HepG2 (cell line): ENCODE results near the gene BCAR3. TPM values are rescaled to one million over a fixed set of nuclear protein-coding genes. Genes with fewer than 3 reads are reported as not detected.

Experiments used
- ATAC-seq: fragments of 200-7000 bp; cut with Tn5 transposase; 3 replicates; pipeline ENCODE4 v1.9.1; 2020; ENCODE audit warnings: mild to moderate bottlenecking, moderate library complexity
- BruUV-seq: library from RNA; stranded (reverse); fragments of 400-500 nt; replicated peaks from 2 replicates; lab custom pipeline; 2021; lab: Mats Ljungman, UMichigan
- CTCF ChIA-PET: fragments of 300-600 bp; formaldehyde crosslinking; extraction: SDS; loops from one replicate; lab custom pipeline; 2021; ENCODE audit warnings: low total read pairs, inconsistent platforms, low intra/inter-chr PET ratio; lab: Yijun Ruan, JAX
- POLR2A ChIA-PET: fragments of 350-600 bp; sonication (Branson Sonifier 250); formaldehyde crosslinking; loops from one replicate; lab custom pipeline; 2020; ENCODE audit warnings: antibody characterized with exemption, inconsistent platforms; lab: Yijun Ruan, JAX
- DNase-seq: peaks from one replicate; pipeline ENCODE4 v3.0.0-alpha.2; 2015; ENCODE audit warnings: low spot score
- FAIRE-seq: peaks from 3 replicates; lab custom pipeline; 2011; peaks lifted over from hg19 to GRCh38; lab: Jason Lieb, UNC
- H2AFZ ChIP-seq: one replicate; pipeline ENCODE4 v1.6.1; 2011; ENCODE audit warnings: low read length, inconsistent platforms
- H3K27ac ChIP-seq: fragments of 300-600 bp; 3 replicates; pipeline ENCODE4 v1.8.0; 2011; ENCODE audit warnings: mixed run types, mild to moderate bottlenecking, mixed read lengths, low read length, inconsistent platforms; ENCODE audit not compliant: insufficient read depth; ENCODE audit errors: extremely low read length
- H3K27me3 ChIP-seq, 2 experiments: fragments of 200-600 bp in 1 of 2; 2 replicates in 1 of 2; 3 replicates in 1 of 2; pipeline versions ENCODE4 v1.6.0 to v1.8.0; 2011; ENCODE audit warnings: low read length in 2 of 2, mild to moderate bottlenecking in 2 of 2, moderate library complexity in 2 of 2, inconsistent platforms in 1 of 2; ENCODE audit not compliant: insufficient read depth in 2 of 2, control insufficient read depth in 1 of 2
- H3K36me3 ChIP-seq, 2 experiments: fragments of 200-600 bp in 1 of 2; replicated peaks in 1 of 2; 2 replicates in 1 of 2; 3 replicates in 1 of 2; pipeline versions ENCODE4 v1.5.1 to v1.8.0; 2011; ENCODE audit warnings: low read length in 2 of 2, inconsistent platforms in 1 of 2; ENCODE audit not compliant: insufficient read depth in 2 of 2, control insufficient read depth in 1 of 2
- H3K4me1 ChIP-seq: 2 replicates; pipeline ENCODE4 v1.5.1; 2012; ENCODE audit warnings: low read length, inconsistent platforms; ENCODE audit not compliant: insufficient read depth
- H3K4me2 ChIP-seq: 2 replicates; pipeline ENCODE4 v1.6.0; 2011; ENCODE audit warnings: low read depth, low read length, inconsistent platforms
- H3K4me3 ChIP-seq, 3 experiments: fragments of 200-600 bp in 1 of 3; sonication (generic), shearing (Covaris generic) in 1 of 3; replicated peaks in 1 of 3; 2 replicates each; pipeline ENCODE4 v1.5.1; 2011 to 2016; ENCODE audit warnings: low read length in 3 of 3, inconsistent platforms in 2 of 3, low read depth in 2 of 3, mild to moderate bottlenecking in 2 of 3, control low read depth in 1 of 3, mixed read lengths in 1 of 3; ENCODE audit not compliant: insufficient read depth in 1 of 3
- H3K79me2 ChIP-seq: one replicate; pipeline ENCODE4 v1.6.1; 2011; ENCODE audit warnings: low read length, inconsistent platforms; ENCODE audit not compliant: insufficient read depth
- H3K9ac ChIP-seq: 2 replicates; pipeline ENCODE4 v1.6.0; 2011; ENCODE audit warnings: mild to moderate bottlenecking, low read depth, low read length, inconsistent platforms; ENCODE audit not compliant: insufficient read depth
- H3K9me3 ChIP-seq: 2 replicates; pipeline ENCODE4 v1.5.1; 2012; ENCODE audit warnings: mild to moderate bottlenecking, low read length
- H4K20me1 ChIP-seq: 2 replicates; pipeline ENCODE4 v1.6.0; 2011; ENCODE audit warnings: inconsistent platforms, mild to moderate bottlenecking, low read length, moderate library complexity; ENCODE audit not compliant: insufficient read depth
- ARNT2 ChIP-seq: sonication (generic); formaldehyde crosslinking; IDR thresholded peaks from 2 replicates; pipeline ENCODE4 v1.8.0; 2022; ENCODE audit warnings: mild to moderate bottlenecking, low read depth, missing genetic modification reagents, moderate library complexity
- LRRFIP1 ChIP-seq: sonication (generic); formaldehyde crosslinking; conservative IDR thresholded peaks from 2 replicates; pipeline ENCODE4 v1.4.0; 2020; ENCODE audit warnings: missing genetic modification reagents
- ZNF33B ChIP-seq: sonication (generic); formaldehyde crosslinking; IDR thresholded peaks from 2 replicates; pipeline ENCODE4 v1.5.1; 2020; ENCODE audit warnings: mild to moderate bottlenecking, missing genetic modification reagents
- ZNF687 ChIP-seq: sonication (generic); formaldehyde crosslinking; IDR thresholded peaks from 2 replicates; pipeline ENCODE4 v1.5.1; 2020; ENCODE audit warnings: mild to moderate bottlenecking, missing genetic modification reagents, moderate library complexity
- WGBS: methylation state at CpG from one replicate; pipeline ENCODE4 v1.1.6; 2017; ENCODE audit warnings: low lambda C conversion rate; 5-methylcytosine and 5-hydroxymethylcytosine counted together
- in situ Hi-C: cut with HindIII; loops from 2 replicates; pipeline ENCODE4 v1.10.0; 2017; ENCODE audit warnings: low pct_unique_long_range_greater_than_20kb; ENCODE audit not compliant: extremely low pct_ligation_motif_present
- intact Hi-C: fragments of 100-400 bp; cut with micrococcal nuclease; formaldehyde crosslinking; loops from one replicate; pipeline ENCODE4 v1.10.0; 2022; ENCODE audit not compliant: unreplicated experiment
- polyA plus RNA-seq, 8 experiments: library from polyadenylated mRNA; depleted of rRNA in 3 of 8; stranded (reverse) in 7 of 8; unstranded in 1 of 8; fragments of >200 nt; fragmentation: Illumina TruSeq in 4 of 8; extraction: Trizol in 4 of 8; gene quantifications; 2 replicates each; pipeline versions ENCODE4 v1.2.1 to v1.2.3, GENCODE V29; 2011 to 2016; ENCODE audit warnings: low read depth in 4 of 8, missing spikeins in 1 of 8, mixed read lengths in 1 of 8; ENCODE audit not compliant: insufficient read depth in 1 of 8
- total RNA-seq, 5 experiments: library from RNA; depleted of rRNA; stranded (reverse); fragments of >200 nt; fragmentation: Illumina TruSeq; extraction: Trizol; gene quantifications; 2 replicates each; pipeline ENCODE4 v1.2.3, GENCODE V29; 2016; ENCODE audit warnings: low read depth in 1 of 5
- TF ChIP-seq, protein P1 (sequence below): sonication (generic); formaldehyde crosslinking; IDR thresholded peaks from 2 replicates; pipeline ENCODE4 v1.5.0; 2020; ENCODE audit warnings: mild to moderate bottlenecking, missing genetic modification reagents, borderline replicate concordance
- TF ChIP-seq, protein P2 (sequence below): sonication (generic); formaldehyde crosslinking; IDR thresholded peaks from 2 replicates; pipeline ENCODE4 v1.9.0; 2021; ENCODE audit warnings: mild to moderate bottlenecking, missing genetic modification reagents

The BCAR3 gene
- total and polyA plus RNA-seq, 2 of the 13 experiments (the other 11 are each of a cell fraction or from before 2014, with no cell fraction given), result 3.6 to 4.8 TPM

- TF ChIP-seq LRRFIP1 (no peak), ZNF33B (CRISPR knock-in tag) (no peak)
- TF ChIP-seq, protein P1, sequence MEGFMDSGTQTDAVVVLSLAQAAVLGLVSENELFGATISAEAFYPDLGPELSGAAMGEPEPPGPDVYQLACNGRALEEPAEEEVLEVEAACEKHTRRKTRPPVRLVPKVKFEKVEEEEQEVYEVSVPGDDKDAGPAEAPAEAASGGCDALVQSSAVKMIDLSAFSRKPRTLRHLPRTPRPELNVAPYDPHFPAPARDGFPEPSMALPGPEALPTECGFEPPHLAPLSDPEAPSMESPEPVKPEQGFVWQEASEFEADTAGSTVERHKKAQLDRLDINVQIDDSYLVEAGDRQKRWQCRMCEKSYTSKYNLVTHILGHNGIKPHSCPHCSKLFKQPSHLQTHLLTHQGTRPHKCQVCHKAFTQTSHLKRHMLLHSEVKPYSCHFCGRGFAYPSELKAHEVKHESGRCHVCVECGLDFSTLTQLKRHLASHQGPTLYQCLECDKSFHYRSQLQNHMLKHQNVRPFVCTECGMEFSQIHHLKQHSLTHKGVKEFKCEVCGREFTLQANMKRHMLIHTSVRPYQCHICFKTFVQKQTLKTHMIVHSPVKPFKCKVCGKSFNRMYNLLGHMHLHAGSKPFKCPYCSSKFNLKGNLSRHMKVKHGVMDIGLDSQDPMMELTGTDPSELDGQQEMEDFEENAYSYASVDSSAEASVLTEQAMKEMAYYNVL (CRISPR knock-in tag), result 0 out of 2 replicates have a peak, but pooled peaks have one; percentile 3
Observed at GRCh38 chr1:93614541-93614940, 67.1 kb downstream of the BCAR3 start (continued).

GRCh38 chr1:93613898-93614297 is 67.7 kb downstream of the BCAR3 start:
- Histone ChIP-seq H3K4me1 (peaks cover 86% of the 10 kb centered on the region), H3K27ac (peak overlapping the region; percentile 100), H3K36me3 (no peaks in the 10 kb centered on the region; a peak in 1 of 5 replicates), H2AFZ (no peak overlapping the region), H3K4me2 (no peak overlapping the region), H3K9ac (no peak overlapping the region; the same call in 1 of the 2 replicates), H3K27me3 (no peaks in the 10 kb centered on the region), H3K9me3 (no peaks in the 10 kb centered on the region), H3K79me2 (peaks cover 3% of the 10 kb centered on the region), H4K20me1 (no peaks in the 10 kb centered on the region), H3K4me3 (no peak overlapping the region)
- POLR2A ChIA-PET, result interaction anchor here (1.3 to 9.3 kb wide), 4 partner anchors 21 to 214 kb away, joined by 3 to 214 read pairs (median 32); partner anchors contain the start of gene FNBP1L
- intact Hi-C loops, result no loop called here
- CTCF ChIA-PET, result no interaction called here
- ATAC-seq (no peak), FAIRE-seq (no peak), DNase-seq (no peak)
- 90% methylated on average over 11 of the region's 11 CpGs for WGBS
- no TSS peak for BruUV-seq
- in situ Hi-C loops, result no loop called here
- TF ChIP-seq, protein P2, sequence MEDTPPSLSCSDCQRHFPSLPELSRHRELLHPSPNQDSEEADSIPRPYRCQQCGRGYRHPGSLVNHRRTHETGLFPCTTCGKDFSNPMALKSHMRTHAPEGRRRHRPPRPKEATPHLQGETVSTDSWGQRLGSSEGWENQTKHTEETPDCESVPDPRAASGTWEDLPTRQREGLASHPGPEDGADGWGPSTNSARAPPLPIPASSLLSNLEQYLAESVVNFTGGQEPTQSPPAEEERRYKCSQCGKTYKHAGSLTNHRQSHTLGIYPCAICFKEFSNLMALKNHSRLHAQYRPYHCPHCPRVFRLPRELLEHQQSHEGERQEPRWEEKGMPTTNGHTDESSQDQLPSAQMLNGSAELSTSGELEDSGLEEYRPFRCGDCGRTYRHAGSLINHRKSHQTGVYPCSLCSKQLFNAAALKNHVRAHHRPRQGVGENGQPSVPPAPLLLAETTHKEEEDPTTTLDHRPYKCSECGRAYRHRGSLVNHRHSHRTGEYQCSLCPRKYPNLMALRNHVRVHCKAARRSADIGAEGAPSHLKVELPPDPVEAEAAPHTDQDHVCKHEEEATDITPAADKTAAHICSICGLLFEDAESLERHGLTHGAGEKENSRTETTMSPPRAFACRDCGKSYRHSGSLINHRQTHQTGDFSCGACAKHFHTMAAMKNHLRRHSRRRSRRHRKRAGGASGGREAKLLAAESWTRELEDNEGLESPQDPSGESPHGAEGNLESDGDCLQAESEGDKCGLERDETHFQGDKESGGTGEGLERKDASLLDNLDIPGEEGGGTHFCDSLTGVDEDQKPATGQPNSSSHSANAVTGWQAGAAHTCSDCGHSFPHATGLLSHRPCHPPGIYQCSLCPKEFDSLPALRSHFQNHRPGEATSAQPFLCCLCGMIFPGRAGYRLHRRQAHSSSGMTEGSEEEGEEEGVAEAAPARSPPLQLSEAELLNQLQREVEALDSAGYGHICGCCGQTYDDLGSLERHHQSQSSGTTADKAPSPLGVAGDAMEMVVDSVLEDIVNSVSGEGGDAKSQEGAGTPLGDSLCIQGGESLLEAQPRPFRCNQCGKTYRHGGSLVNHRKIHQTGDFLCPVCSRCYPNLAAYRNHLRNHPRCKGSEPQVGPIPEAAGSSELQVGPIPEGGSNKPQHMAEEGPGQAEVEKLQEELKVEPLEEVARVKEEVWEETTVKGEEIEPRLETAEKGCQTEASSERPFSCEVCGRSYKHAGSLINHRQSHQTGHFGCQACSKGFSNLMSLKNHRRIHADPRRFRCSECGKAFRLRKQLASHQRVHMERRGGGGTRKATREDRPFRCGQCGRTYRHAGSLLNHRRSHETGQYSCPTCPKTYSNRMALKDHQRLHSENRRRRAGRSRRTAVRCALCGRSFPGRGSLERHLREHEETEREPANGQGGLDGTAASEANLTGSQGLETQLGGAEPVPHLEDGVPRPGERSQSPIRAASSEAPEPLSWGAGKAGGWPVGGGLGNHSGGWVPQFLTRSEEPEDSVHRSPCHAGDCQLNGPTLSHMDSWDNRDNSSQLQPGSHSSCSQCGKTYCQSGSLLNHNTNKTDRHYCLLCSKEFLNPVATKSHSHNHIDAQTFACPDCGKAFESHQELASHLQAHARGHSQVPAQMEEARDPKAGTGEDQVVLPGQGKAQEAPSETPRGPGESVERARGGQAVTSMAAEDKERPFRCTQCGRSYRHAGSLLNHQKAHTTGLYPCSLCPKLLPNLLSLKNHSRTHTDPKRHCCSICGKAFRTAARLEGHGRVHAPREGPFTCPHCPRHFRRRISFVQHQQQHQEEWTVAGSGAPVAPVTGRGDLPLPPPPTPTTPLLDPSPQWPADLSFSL (CRISPR knock-in tag), result no peak
- peak; percentile 28; the same call in 1 of the 2 replicates for TF ChIP-seq ZNF687 (CRISPR knock-in tag)
- TF ChIP-seq ARNT2 (CRISPR knock-in tag), result no peak
